Stimulated activated CD4-positive, alpha-beta T cell treated with anti-CD3 and anti-CD28 coated beads, Interleukin-12 subunit alpha, Interleukin-12 subunit beta, amount 100 ng/mL, for 24 hours (primary cell): Measurements from ENCODE around the gene NDNF.

Experiments used
- DNase-seq, 2 experiments: peaks; one replicate each; pipeline ENCODE4 v3.0.0-alpha.2; 2020; ENCODE audit warnings: low read depth in 2 of 2

NDNF gene

DNA sequence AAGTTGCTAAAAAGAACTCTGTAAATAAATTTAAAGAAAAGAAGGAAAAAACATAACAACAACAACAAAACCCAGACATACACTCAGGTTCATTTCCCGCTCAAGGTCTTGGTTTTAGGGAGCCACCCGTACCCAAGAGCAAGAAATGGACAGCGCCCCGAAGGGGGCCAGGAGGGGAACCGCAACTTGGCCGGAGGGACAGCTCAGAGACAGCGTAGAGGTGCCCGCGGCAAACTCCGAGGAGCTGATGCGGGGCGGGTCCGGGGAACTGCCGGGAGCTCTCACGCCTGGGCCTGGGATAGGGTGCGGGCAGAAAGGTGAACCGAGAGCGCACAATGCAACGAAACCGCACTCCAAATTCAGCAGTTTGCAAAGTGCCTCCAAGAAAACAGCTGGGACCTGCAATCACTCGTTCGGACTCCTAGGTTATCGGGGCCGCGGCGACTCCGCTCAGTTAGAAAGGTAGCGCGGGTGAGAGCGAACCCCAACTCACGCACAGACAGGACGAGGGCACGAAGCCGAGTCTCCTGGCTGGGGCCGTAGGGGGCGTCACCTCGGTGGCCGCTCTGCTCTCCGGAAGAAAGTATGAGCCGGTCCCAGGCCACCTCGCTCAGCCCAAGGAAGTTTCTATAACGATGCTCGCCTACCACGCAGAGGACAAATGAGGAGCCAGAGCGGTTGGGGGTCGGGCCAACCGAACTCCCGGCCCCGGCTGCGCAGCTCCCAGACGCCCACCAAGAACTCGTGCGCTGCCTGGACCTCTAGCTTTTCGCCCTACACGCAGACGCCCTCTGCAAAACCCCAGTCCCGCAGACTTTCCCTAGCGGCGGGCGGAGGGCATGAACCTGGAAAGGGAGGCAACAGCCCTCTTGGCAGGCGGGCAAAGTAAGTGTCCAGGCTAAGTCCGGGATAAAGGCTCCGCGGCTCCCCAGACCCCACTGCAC lies 1.4 kb downstream of the NDNF start:
- DNase-seq = peak in 1 of 2 experiments; percentile 24

DNA sequence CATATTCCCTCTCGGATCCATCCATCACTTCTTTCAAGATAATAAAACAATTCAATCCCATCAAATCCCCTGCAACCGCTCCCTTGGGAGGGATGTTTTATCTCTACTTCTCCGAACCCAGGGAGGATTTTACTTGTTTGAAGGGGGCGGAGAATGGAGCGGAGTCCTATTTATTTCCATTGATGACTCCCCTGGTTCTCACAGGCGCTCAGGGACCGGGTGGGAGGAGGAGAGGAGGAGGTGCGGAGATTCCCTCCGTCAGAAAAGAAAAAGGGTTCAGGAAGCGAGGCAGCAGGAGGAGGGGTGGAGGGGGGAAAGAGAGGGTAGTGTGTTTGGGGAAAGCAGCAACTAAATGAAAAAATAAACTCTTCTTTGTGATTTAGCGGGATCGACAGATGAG lies 2.1 kb downstream of the NDNF start:
- DNase-seq = no peak

DNA sequence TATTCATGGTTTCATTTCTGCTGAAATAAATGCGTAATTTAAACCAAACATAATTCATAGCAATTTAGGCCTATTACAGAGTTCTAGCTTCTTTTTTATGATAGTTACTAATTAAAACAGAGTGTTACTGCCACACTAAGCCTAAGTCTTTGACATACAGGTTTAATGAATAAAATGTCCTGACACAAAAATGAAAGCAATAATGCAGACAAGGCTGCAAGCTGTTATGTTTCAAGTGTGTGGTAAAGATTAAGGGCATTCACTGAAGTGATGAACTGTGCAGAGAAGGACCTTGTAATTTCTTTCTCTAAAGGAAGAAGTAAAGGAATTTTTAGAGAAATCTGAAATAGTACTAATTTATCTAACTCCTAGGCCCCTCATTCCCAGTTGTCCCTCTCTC lies 2.9 kb downstream of the NDNF start:
- no peak for DNase-seq

DNA sequence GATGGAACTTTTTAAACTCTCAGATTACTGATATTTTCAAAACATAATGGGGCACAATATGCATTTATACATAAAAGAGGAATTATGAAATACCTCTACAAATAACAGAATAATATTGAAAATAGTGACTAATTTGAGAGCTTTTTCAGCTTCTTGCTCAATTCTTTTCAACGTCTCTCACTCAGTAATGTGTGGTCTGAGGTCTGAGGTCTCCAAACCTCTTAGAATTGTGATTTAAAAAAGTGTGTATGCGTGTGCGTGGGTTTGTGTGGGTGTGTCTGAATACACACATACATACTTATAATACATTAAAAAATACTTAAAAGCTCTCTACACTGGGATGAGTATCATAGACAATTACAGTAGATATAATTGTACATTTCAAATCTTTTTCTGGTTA lies 7.9 kb downstream of the NDNF start:
- DNase-seq = no peak

DNA sequence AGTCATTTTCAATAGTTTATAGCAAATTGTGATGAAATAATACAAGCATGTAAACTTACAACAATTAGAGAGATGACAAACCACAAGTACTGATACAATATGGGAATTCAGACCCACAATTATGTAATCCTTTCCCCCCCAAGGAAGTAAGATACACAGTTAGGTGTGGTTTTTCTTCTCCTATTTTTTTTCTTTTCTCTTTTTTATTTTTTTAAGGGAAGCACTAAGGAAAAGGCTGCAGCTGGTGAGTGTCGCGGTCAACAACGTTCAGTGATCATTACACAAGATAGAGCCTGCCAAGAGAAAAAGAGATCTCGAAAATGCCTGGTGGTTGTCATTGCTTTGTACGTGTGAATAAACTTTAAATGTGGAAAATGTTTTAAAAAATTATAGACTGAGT lies 9.8 kb downstream of the NDNF start:
- no peak for DNase-seq

DNA sequence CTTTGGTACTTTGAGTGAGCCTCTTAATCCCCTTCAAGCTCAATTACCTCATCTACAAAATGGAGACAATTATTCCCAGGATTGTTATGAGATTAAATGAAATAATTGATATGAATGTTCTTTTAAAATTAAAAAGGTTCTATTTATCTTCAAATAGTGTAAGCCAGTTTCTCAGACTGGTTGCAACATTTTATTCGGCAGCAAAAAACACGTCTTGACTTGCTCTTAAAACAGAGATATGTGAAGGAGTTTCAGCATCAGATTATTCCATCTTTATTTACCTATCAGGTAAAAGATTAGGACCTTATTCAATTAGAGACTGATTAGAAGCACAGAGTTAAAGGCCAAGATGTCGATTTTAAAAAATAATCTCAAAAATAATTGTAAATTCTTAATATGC lies 10.5 kb downstream of the NDNF start:
- no peak for DNase-seq

DNA sequence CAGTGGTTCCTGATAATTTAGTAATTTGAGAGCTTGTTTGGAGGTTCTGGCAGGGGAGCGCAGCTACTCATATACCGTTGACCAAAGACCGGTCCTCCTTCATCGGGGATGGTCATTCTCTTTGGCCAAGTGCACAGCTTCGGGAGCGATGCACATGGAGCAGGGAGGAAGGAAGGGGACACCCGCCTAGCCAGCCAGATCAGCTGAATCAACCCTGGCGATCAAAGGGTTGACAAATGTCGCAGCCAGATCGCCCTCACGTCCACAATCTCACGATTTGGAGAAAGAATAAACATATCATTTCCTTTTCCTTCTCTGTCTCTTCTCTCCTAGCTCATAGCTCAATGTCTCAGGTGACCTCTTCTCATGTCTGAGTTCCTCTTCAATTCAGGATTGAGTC lies 11.1 kb downstream of the NDNF start:
- no peak for DNase-seq

DNA sequence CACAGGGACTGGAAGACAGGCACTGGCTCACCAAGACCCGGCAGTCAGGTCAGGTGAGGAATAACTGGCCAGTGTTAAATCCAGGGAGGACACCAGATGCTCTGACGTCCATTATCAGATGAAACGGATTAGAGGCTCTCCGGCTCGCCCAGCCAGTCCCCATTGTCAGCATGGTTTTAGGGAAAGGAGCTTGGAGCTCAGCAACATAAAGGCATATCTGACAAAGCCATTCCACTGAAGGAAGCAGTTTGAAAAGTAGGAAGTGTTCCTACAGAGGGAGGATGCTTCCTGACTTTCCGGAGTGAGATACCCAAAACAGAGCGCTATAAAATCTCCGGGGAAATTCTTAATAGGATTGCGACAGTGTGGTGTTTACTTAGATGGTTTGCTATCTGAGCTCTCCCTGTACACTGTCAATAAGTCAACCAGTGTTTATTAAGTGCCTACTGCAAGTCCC lies 14.8 kb downstream of the NDNF start:
- DNase-seq = no peak

DNA sequence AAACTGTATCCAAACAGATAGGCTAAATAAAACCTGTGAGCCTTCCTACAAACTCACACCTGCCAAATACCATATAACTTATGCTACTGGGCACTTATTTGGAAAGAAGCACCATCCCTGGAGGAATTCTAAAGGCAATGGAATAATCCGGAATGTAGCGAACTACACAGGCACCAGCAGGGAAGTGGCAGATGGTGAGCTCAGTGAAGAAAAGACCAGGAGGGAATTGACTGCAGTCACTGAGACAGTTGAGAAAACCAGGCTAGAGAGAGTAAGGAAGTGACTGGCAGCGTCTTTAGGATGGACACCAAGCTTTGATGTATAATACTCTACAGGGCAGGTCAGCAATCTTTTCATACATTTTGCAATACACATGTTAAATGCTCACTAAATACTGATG lies 16.3 kb downstream of the NDNF start:
- no peak for DNase-seq

DNA sequence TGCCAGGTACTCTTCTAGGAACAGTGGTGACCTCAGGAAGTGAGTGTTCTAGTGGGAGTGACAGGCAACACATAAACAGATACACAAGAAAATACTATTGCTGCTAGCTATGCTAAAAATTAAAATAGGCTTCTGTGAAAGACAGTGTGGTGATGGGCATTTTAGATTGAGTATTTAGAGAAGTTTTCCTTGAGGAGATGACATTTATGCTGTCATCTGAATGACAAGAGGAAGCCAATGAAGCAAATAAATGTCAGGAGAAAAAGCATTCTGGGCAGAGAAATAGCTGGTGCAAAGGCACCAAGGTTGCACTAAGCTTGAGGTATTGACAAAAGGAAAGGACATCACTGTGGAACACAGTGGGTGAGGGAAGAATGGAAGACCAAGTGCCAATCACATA lies 18.0 kb downstream of the NDNF start:
- DNase-seq = no peak

DNA sequence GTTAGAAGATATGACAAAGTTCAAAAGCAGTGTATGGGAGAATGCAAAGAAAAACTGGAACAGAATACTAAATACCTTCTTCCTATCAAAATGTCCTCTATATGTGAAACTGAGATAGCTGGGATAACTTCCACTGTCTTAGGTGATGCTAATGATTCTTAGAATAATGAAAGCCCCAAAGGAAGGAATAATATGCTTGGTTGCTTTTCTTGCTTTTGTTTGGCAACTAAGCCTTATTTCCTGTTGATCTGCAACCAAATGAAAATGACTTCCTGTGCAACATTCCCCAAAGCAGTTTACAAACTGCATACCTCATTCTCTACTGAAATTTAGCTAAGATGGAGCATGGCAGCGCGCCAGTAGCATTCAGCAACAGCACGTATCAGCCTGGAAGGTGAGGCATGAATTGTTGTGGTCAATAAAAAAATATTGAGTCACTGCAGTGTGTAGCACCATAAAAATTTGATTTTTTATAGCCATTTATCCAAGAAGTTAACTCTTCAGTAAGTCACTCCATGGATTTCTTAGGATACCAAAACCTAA lies 18.7 kb downstream of the NDNF start:
- no peak for DNase-seq

DNA sequence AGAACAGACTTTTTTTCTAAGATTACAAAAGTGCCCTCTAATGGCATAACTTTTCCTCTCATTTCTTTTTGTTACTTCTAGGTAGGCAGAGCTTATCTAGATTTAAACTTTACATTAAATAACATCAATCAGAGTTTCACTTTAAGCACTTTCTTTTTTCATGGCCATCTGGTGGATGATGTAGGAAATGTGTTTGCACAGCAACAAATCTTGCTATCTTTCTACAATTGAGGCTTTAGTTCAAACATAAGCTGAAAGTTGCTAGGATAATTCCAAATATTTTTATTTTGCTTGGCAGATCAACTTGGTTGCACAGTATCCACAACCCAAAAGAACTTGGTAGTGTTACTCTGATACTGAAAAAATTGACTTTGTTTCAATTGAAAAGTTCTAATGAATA lies 22.0 kb downstream of the NDNF start:
- DNase-seq = no peak

DNA sequence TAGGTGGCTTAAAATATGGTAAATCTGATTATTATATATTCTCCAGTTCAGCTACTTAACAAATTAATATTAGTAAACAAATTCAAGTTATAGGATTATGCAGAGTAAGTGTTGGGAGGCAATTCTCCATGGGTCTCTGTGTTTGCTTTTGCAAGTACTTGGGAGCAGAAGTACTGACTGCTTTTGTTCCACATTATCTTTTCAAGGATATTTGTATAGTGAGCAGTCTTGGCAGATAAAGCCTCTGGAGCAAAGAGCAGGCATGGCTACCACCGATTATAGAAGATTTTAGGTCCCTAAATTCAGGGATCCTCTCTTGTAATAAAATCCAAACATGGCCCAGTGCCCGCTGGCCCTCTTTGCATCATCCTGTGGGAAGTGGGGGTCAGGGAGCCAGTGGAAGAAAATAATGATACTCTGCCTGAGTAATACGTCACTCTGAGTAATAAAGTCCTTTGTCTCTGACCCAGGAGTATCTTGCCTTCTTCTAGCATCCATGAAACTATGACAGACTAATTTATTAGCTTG lies 23.2 kb downstream of the NDNF start:
- DNase-seq = no peak

DNA sequence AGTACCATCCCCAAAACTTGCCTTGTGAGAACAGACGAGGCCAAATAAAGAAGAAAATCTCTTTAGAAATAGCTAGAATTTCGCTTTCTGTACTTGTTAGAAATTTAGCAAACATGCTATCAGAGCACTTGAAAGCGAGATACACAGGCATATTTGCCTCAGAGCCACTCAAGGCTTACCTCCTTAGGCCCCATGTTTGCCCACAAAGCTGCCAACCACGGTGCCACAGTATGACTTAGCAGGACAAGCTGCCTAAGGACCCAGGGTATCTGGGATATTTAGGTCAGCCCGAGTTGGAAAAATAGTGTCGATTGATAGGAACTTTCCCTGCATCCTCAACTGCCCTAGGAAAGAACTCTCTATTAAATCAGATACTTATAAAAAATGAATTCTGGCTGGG lies 24.2 kb downstream of the NDNF start:
- no peak for DNase-seq

DNA sequence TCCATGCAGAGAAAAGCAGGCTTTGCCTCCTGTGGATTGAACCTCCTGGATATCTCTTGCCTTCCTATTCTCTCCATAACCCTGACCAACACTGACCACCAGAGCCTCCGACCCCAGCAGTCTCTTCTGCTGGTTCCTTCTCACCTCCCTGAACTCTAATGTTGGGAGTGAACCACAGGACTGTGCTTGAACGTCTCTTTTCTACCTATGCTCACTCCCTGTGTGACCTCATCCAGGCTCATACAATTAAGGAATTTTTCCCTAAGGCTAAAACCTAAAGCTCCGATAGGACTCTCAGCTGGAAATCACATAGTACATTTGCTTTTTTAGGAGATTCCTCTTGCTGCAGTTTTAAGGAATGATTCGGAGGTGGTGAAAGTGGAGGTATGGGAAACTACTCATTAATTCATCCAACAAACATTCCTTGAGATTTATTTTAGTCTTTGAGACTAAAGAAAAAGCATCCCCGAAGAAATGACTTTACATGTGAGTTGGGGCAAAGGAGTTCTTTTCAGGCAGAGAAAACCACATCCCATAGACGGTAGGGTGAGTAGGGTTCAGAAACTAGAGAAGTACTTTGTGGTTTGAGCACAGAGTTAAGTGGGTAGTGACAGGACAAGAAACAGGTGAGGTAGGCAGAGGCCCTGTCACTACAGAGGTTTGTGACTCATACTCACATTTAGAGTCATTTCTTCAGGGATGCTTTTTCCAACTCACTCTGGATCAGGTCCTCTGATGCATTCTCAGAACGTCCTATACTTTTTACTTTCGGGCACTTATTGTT lies 30.8 kb downstream of the NDNF start:
- no peak for DNase-seq

DNA sequence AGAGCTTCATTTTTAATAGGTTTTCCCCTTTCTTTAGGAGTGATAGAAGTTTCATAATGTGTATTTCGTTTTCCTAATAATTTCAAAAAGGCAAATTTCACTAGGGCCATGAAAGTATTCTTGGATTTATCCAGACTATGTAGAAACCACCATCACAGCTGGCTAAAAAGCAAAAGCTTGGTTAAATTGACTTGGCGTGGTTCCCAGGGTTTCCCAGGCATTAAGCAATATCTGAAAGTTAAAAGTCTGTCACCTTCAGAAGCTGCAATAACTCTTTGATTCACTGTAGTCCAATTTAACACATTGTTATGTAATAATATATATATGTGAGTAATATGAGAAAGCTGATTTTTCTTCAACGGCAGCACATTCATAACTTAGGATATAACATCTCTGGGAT lies 38.3 kb downstream of the NDNF start:
- DNase-seq = no peak

DNA sequence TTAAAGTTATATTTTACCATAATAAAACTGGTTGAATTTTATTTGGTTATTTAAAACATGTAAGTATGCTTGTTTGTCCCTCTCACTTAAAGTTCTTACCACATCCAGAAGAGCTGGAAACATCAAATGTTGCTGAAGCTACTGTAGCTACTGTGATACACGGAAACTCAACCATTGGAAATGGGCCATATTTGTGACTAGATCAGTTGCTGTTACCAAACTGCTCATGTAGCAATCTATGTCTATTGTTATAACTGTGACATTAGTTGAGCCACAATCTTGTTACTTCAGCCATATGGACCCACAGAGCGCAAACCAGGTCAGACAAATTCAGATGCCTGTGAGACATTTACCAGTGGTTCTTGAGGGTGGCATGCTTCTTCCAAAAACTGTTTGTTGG lies 41.6 kb downstream of the NDNF start:
- DNase-seq = no peak

DNA sequence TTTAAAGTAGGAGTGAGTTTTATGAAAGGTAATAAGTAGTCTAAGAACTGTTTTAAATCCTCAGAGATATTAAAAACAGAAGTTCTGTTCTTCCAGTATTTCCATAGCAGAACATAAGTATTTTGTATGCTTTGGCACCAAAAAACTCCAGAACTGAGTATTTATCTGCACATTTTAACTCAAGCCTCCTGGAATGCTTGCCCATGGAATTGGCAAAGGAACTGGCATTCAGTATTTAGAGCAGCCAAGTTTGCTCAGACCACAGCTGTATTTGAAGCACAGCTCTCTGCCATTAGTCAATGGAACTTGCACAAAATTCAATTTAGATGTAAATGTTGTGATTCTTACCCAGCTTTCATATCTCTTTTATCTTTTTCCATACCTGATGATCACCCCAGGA lies 42.2 kb downstream of the NDNF start:
- DNase-seq = no peak

DNA sequence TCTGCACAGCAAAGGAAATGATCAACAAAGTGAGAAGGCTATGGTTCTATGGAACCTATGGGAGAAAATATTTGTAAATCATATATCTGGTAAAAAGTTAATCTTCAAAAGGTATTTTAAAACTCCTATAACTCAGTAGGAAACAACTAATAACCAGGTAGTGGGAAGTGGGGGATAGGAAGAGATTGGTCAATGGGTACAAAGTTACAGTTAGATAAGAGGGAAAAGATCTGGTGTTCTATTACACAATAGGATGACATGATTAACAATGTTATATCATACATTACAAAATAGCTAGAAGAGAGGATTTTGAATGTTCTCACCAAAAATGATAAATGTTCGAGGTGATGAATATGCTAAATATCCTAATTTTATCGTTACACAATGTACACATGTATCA lies 46.3 kb downstream of the NDNF start:
- no peak for DNase-seq

DNA sequence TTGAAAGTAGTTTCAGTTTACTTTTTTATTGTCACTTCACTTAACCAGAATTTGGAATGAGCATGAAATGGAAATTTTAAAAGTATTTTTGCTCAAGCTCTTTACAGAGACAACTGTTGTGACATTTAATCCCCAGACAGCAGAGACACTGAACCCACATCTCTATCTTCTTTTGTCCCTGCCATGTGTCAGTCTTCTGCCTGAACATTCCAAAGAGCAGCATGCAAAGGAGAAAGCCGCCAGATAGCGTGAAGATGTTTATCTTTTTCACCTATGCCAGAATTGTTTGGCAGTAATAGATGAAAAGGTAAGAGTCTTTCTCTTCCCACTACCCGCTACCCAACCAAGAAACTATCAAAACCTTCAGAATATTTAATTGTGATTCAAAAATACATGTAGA lies 46.8 kb downstream of the NDNF start:
- DNase-seq = no peak

DNA sequence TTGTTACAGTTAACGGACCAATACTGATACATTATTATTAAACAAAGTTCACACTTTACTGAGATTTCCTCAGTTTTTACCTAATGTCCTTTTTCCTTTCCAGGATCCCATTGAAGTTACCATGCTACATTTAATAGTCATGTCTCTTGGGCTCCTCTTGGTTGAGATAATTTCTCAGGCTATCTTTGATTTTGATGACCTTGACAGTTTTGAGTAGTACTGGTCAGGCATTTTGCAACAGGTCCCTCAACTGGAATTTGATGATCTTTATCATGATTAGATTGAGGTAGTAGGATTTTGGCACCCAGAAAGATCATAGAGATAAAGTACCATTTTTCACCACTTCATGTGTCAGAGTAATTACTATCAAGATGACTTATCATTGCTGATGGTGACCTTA lies 53.8 kb downstream of the NDNF start:
- no peak for DNase-seq

DNA sequence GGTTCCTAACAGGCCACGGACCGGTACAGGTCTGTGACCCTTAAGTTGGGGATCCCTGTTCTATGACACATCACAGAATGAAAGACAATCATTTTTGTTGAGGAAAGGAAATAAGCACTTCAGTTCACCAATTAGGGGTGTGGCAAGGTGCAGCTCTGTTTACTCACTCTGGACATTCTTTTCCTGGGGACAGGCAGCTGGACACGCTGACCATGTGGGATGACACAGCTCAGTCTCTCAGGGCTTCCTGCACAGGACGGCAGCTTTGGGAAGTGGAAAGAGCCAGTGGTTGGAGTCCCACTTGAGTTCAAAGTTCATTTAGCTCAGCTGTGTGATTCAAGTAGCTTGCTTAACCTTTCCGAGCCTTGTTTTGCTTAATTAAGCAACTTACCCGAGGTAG lies 55.7 kb downstream of the NDNF start:
- no peak for DNase-seq

DNA sequence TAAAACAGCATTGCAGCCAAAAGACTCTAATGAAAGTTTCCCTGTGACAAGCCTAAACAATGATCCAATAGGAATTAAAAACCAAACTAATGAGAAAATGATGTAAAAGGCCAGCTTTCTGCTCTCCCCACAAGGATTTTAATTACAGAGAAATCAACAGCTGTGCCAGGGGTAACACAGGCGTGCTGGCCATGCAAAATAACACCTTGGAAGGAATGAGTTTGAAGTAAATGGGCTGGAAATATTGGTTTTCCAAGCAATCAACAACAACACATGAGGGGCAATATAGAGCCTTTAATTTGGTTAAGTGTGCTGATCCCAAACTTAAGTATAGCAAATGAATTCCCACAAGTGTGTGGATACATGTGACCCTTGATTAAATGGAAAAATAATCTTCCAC lies 56.9 kb downstream of the NDNF start:
- no peak for DNase-seq
